ENCODE results near the gene TRPV6. TPM values are rescaled to one million over a fixed set of nuclear protein-coding genes. Genes with fewer than 3 reads are reported as not detected.
A peak's percentile ranks its signal among the peaks of the same experiment; 100 is the strongest.

Gene TRPV6
- total RNA-seq, 1 donor from 2014 or later = 0.68 TPM

DNA sequence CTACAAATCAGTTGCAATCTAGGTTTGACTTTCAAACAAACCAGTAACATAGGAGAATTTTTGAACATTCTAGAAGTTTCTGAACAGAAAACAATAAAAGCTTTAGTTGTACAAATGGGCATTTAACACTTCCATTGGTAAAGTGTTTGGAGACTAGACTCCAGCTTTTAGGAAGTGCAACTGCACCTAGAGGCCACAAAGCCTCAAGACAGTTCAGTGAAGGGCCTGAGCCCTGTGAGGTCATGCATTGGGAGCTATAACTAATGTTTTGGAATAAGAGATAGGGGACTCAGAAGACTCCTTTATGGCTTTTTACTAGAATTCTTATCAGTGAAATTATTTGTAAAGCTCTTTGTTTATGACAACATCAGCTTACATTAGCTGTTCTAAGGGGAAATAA is 33.6 kb downstream of the TRPV6 start:
- no peak for ATAC-seq

DNA sequence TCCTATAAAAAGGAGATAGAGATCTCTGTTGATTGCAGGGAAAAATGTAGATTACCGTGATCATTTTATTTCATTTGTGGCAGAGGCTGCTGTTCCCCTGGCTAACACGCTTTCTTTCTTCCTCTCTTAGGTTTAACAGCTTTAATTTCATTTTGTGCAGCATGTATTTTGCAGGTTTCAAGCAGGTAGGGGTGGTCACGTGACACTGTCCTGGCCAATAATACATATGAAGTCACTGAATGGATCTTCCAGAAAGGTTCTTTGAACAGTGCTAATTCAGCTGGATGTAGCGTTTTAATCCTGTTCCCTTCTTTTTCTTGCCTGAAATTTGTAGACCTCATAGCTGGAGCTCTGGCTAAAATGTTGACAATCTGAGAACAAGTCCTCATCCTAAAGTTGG is 34.3 kb downstream of the TRPV6 start:
- ATAC-seq = no peak

DNA sequence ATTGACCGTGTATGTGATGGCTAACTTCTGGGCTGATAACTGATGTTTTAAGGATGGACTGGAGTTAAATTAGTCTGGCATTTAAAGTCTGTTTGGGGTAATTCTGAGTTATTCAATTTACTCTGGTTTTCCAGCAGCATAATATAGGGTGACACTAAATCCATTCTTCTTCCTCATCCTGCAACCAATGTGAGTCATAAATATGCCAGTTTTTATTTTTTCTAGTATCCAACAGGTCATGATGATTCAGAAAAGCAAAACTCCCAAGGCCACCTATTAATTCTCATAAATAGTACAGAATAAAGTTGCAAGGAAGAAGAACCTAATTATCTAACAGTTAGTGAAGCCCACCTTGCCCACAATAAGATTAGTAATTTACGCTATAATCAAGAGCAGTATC is 38.2 kb downstream of the TRPV6 start:
- ATAC-seq = no peak

DNA sequence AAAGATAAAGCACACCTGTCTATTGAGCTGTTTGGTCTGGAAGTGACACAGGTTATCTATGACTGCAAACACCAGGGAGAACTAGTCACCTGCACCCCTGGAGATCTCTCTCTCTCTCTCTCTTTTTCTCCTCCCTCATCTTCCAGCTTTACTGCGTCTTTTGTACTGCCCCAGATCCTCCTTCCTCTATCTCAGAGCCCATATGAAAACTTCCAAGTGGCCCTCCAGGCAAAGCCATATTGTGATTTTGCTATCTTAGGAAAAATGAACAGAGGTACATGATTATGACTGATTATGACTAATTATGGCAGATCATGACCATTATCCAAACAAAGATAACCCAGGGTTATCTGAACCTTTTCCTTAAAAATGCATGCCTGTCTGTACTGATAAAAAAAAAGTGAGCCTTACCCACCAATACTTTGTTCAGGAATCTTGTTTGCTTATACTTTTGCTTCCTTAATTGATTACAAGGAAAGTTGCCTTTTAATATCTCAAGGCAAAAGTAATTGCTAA is 43.2 kb downstream of the TRPV6 start:
- ATAC-seq = no peak

DNA sequence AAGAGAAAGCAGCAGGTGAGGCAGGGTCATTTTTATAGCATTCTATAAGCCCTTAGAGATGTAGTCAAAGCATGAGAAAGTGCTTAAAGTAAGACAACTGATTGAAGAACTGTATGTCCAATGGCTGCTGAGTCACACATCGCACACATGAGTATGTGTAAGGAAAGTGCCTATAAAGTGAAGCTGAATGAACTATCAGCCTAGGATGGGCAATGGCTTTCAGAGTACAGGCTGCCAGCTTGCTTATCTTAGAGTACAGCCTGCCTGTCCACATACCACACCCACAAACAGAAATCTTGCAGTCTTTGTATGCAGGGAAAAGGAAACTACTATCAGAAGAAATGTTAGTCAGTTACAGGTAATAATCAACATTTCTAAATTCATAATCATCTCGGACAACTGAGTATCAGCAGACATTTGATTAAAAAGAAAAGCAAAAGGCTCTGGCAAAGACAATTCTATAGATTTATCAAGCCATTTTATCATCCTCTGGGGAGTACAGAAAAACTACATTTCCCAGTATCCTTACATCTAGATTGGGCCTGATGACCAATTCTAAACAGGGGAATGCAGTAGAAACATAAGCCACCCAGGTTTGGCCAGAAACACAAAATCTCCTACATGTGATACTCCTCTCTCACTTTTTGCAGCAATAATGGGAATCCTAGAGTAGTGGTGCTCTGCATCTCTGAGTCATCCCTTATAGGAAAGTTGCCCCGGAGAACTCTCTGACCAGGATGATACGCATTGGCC is 46.9 kb downstream of the TRPV6 start:
- ATAC-seq = no peak

DNA sequence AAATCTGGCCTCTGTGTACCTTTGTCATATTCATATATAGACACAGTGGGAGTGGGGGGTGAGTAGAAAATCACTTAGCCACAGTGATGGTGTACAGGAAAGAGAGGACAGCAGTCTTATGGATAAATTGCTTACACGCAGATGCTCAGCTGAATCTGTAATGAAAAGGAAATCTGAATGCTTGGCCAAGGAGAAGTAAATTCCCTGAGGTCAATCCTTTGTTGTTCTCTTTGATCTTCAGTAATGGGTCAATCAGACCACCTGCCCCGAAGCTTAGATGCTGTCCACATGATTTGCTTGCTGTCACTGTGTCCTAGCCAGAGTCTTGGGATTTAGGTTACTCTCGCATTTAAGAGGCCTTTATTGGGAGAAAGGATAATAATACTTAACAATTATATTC is 49.1 kb downstream of the TRPV6 start:
- ATAC-seq = no peak

DNA sequence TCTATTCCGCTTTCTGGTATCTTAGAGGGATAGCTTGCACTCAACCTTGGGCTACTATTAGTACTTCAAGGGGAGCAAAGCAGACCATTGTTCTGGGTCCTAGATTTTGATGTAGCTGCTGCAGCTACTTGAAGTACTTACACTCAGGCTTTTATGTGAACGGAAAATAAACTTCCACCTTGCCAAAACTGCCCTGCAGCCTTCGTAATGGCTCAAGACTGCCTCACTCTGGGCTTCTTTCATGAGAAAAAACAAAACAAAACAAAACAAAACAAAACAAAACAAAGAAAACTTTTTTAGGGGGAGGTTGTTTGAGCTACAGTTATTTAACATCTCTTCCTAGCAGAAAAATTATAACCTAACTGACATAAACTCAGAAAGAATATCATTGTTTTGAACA is 50.1 kb downstream of the TRPV6 start:
- no peak for ATAC-seq

DNA sequence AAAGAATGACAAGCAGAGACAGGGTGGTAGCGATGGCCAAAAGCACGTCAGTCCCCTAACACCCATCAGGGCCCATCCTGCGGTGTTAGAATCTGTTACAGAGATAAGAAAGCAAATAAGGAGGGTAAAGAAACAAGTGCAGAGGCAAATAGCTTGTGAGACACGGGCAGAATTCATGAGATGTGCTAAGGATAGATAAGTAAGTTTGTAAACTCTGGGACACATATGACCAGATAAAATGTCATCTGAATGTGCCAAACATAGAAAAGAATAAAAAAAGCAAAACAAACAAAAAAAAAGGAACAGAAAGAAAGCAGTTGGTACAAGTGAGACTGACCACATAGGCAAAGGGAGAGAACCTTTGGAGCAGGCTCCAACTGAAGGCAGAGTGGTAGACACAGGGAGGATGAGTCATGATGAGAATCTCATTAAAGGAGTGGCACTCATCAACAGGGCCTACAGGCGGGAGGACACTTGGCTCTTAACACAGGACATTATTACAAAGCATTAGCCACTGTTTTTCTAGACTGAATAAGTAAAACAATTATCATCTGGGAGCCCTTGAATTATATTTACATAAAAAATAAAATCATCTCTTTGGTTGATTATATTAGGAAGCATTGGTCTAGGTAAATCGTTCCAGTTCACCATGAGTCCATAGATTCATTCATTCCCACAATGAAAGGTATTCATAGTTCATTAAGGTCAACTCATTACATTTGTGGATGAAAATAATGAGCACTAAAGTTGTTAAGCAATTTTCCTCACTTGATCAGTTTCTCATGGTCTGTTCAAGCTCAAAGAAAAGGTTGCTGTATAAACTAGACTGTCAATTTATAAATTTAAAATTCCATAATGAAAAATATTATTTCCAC is 52.1 kb downstream of the TRPV6 start:
- peak; percentile 63 for ATAC-seq

DNA sequence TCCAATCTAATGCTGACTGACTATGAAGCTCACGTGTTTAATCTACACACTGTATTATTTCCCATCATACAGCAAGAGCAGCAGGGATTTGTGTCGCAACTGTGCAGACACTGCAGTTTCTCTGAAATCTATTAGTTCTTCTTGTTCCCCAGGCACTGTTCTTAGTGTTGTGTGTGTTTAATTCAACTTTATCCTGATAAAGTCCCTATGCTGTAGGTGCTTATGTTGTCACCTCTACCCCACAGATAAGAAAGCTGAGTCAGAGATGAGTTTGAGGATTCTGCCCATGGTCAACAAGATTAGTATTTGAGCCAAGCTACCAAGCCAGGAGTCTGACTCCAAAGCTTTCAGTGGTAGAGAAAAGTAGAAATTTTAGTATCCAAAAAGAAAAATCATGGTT is 53.1 kb downstream of the TRPV6 start:
- no peak for ATAC-seq

DNA sequence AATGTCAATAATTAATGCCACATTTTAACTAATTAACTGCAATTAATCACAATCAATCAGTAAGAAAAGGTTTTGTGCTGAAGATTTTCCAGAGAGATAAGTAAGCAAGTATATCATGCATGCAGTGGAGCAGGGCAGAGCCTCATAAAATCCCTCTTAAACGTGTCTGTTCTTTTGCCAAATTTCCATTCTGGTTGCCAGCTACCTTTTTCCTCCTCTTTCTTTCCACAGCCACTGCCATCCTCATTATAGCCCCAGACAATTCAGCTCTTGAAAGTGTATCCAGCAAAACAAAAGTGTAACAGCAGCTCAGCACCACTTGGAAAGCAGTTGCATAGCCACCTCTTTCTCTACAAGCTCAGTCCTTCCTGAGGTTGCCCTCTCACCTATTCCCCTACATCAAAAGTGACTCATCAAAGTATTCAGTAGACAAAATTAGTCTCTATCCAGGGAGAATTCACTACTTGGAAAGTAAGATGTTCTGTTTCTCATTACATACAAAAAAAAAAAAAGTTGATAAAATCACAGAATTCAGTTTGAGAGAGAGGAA is 57.5 kb downstream of the TRPV6 start:
- no peak for ATAC-seq

DNA sequence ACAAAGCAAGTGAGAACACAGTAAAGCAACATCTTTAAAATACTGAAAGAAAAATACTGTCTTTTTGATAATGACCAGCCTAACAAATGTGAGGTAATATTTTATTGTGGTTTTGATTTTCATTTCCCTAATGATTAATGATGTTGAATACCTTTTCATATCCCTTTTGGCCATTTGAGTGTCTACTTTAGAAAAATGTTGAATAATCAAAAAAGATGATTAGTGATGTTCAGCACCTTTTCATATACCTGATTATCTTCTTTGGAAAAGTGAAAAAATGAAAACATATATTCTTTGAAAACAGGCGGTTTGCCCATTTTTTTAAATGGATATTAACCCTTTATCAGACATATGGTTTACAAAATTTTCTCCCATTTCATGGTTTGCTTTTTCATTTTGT is 62.8 kb downstream of the TRPV6 start:
- ATAC-seq = no peak

Other genes with a start within 250 kb of the TRPV6 start
- gene PRSS1, start 136.3 kb downstream of the TRPV6 start, total RNA-seq = not detected
- gene PRSS2, start 114.8 kb downstream of the TRPV6 start, total RNA-seq = not detected
- gene EPHB6, start 30.7 kb downstream of the TRPV6 start, total RNA-seq = 18.1 TPM
- gene TRPV5, start 48.0 kb upstream of the TRPV6 start, total RNA-seq = not detected
- gene LLCFC1, start 53.7 kb upstream of the TRPV6 start, total RNA-seq = not detected
- gene KEL, start 76.6 kb upstream of the TRPV6 start, total RNA-seq = 0.32 TPM
- gene OR9A2, start 141.4 kb upstream of the TRPV6 start, total RNA-seq = not detected
- gene OR6V1, start 166.6 kb upstream of the TRPV6 start, total RNA-seq = not detected
- 0.56 TPM for gene PIP, start 246.3 kb upstream of the TRPV6 start, total RNA-seq